HepG2 (cell line): ENCODE results near the gene HCRTR1. TPM values are rescaled to one million over a fixed set of nuclear protein-coding genes. Genes with fewer than 3 reads are reported as not detected.

ENCODE experiments used
- ATAC-seq: fragments of 200-7000 bp; cut with Tn5 transposase; 3 replicates; pipeline ENCODE4 v1.9.1; 2020; ENCODE audit warnings: mild to moderate bottlenecking, moderate library complexity
- BruUV-seq: library from RNA; stranded (reverse); fragments of 400-500 nt; replicated peaks from 2 replicates; lab custom pipeline; 2021; lab: Mats Ljungman, UMichigan
- CTCF ChIA-PET: fragments of 300-600 bp; formaldehyde crosslinking; extraction: SDS; loops from one replicate; lab custom pipeline; 2021; ENCODE audit warnings: low total read pairs, inconsistent platforms, low intra/inter-chr PET ratio; lab: Yijun Ruan, JAX
- POLR2A ChIA-PET: fragments of 350-600 bp; sonication (Branson Sonifier 250); formaldehyde crosslinking; loops from one replicate; lab custom pipeline; 2020; ENCODE audit warnings: antibody characterized with exemption, inconsistent platforms; lab: Yijun Ruan, JAX
- DNase-seq: peaks from one replicate; pipeline ENCODE4 v3.0.0-alpha.2; 2015; ENCODE audit warnings: low spot score
- FAIRE-seq: peaks from 3 replicates; lab custom pipeline; 2011; peaks lifted over from hg19 to GRCh38; lab: Jason Lieb, UNC
- H2AFZ ChIP-seq: one replicate; pipeline ENCODE4 v1.6.1; 2011; ENCODE audit warnings: low read length, inconsistent platforms
- H3K27ac ChIP-seq: fragments of 300-600 bp; 3 replicates; pipeline ENCODE4 v1.8.0; 2011; ENCODE audit warnings: mixed run types, mild to moderate bottlenecking, mixed read lengths, low read length, inconsistent platforms; ENCODE audit not compliant: insufficient read depth; ENCODE audit errors: extremely low read length
- H3K27me3 ChIP-seq, 2 experiments: fragments of 200-600 bp in 1 of 2; 2 replicates in 1 of 2; 3 replicates in 1 of 2; pipeline versions ENCODE4 v1.6.0 to v1.8.0; 2011; ENCODE audit warnings: low read length in 2 of 2, mild to moderate bottlenecking in 2 of 2, moderate library complexity in 2 of 2, inconsistent platforms in 1 of 2; ENCODE audit not compliant: insufficient read depth in 2 of 2, control insufficient read depth in 1 of 2
- H3K36me3 ChIP-seq, 2 experiments: fragments of 200-600 bp in 1 of 2; replicated peaks in 1 of 2; 2 replicates in 1 of 2; 3 replicates in 1 of 2; pipeline versions ENCODE4 v1.5.1 to v1.8.0; 2011; ENCODE audit warnings: low read length in 2 of 2, inconsistent platforms in 1 of 2; ENCODE audit not compliant: insufficient read depth in 2 of 2, control insufficient read depth in 1 of 2
- H3K4me1 ChIP-seq: 2 replicates; pipeline ENCODE4 v1.5.1; 2012; ENCODE audit warnings: low read length, inconsistent platforms; ENCODE audit not compliant: insufficient read depth
- H3K4me2 ChIP-seq: 2 replicates; pipeline ENCODE4 v1.6.0; 2011; ENCODE audit warnings: low read depth, low read length, inconsistent platforms
- H3K4me3 ChIP-seq, 3 experiments: fragments of 200-600 bp in 1 of 3; sonication (generic), shearing (Covaris generic) in 1 of 3; replicated peaks in 1 of 3; 2 replicates each; pipeline ENCODE4 v1.5.1; 2011 to 2016; ENCODE audit warnings: low read length in 3 of 3, inconsistent platforms in 2 of 3, low read depth in 2 of 3, mild to moderate bottlenecking in 2 of 3, control low read depth in 1 of 3, mixed read lengths in 1 of 3; ENCODE audit not compliant: insufficient read depth in 1 of 3
- H3K79me2 ChIP-seq: one replicate; pipeline ENCODE4 v1.6.1; 2011; ENCODE audit warnings: low read length, inconsistent platforms; ENCODE audit not compliant: insufficient read depth
- H3K9ac ChIP-seq: 2 replicates; pipeline ENCODE4 v1.6.0; 2011; ENCODE audit warnings: mild to moderate bottlenecking, low read depth, low read length, inconsistent platforms; ENCODE audit not compliant: insufficient read depth
- H3K9me3 ChIP-seq: 2 replicates; pipeline ENCODE4 v1.5.1; 2012; ENCODE audit warnings: mild to moderate bottlenecking, low read length
- H4K20me1 ChIP-seq: 2 replicates; pipeline ENCODE4 v1.6.0; 2011; ENCODE audit warnings: inconsistent platforms, mild to moderate bottlenecking, low read length, moderate library complexity; ENCODE audit not compliant: insufficient read depth
- SOX13 ChIP-seq, 3 experiments: fragments of 450-650 bp in 1 of 3; sonication (generic) in 1 of 3; formaldehyde crosslinking in 1 of 3; IDR thresholded peaks in 2 of 3; conservative IDR thresholded peaks in 1 of 3; 2 replicates each; pipeline versions ENCODE4 v1.5.0 to v1.6.1; 2016 to 2020; ENCODE audit warnings: antibody characterized with exemption in 1 of 3, mild to moderate bottlenecking in 1 of 3, missing compliant biosample characterization in 1 of 3, missing genetic modification reagents in 1 of 3, moderate library complexity in 1 of 3
- SP1 ChIP-seq, 2 experiments: fragments of 450-650 bp in 1 of 2; sonication (generic) in 1 of 2; formaldehyde crosslinking in 1 of 2; IDR thresholded peaks; 2 replicates each; pipeline versions ENCODE4 v1.4.0 to v1.6.1; 2016 to 2020; ENCODE audit warnings: missing genetic modification reagents in 1 of 2
- STAG1 ChIP-seq: sonication (generic); formaldehyde crosslinking; IDR thresholded peaks from 2 replicates; pipeline ENCODE4 v1.4.0; 2020; ENCODE audit warnings: missing genetic modification reagents
- ZFP37 ChIP-seq: sonication (generic); formaldehyde crosslinking; IDR thresholded peaks from 2 replicates; pipeline ENCODE4 v1.4.0; 2020; ENCODE audit warnings: missing genetic modification reagents, borderline replicate concordance
- ZNF616 ChIP-seq: sonication (generic); formaldehyde crosslinking; IDR thresholded peaks from 2 replicates; pipeline ENCODE4 v1.5.0; 2020; ENCODE audit warnings: low read depth, mild to moderate bottlenecking, missing genetic modification reagents
- ZNF644 ChIP-seq: IDR thresholded peaks from 2 replicates; pipeline ENCODE4 v1.6.1; 2016; ENCODE audit warnings: low read depth
- WGBS: methylation state at CpG from one replicate; pipeline ENCODE4 v1.1.6; 2017; ENCODE audit warnings: low lambda C conversion rate; 5-methylcytosine and 5-hydroxymethylcytosine counted together
- in situ Hi-C: cut with HindIII; loops from 2 replicates; pipeline ENCODE4 v1.10.0; 2017; ENCODE audit warnings: low pct_unique_long_range_greater_than_20kb; ENCODE audit not compliant: extremely low pct_ligation_motif_present
- intact Hi-C: fragments of 100-400 bp; cut with micrococcal nuclease; formaldehyde crosslinking; loops from one replicate; pipeline ENCODE4 v1.10.0; 2022; ENCODE audit not compliant: unreplicated experiment
- polyA plus RNA-seq, 8 experiments: library from polyadenylated mRNA; depleted of rRNA in 3 of 8; stranded (reverse) in 7 of 8; unstranded in 1 of 8; fragments of >200 nt; fragmentation: Illumina TruSeq in 4 of 8; extraction: Trizol in 4 of 8; gene quantifications; 2 replicates each; pipeline versions ENCODE4 v1.2.1 to v1.2.3, GENCODE V29; 2011 to 2016; ENCODE audit warnings: low read depth in 4 of 8, missing spikeins in 1 of 8, mixed read lengths in 1 of 8; ENCODE audit not compliant: insufficient read depth in 1 of 8
- total RNA-seq, 5 experiments: library from RNA; depleted of rRNA; stranded (reverse); fragments of >200 nt; fragmentation: Illumina TruSeq; extraction: Trizol; gene quantifications; 2 replicates each; pipeline ENCODE4 v1.2.3, GENCODE V29; 2016; ENCODE audit warnings: low read depth in 1 of 5
- TF ChIP-seq, protein P1 (sequence below): sonication (generic); formaldehyde crosslinking; IDR thresholded peaks from 2 replicates; pipeline ENCODE4 v1.5.1; 2020; ENCODE audit warnings: mild to moderate bottlenecking, missing genetic modification reagents, borderline replicate concordance
- TF ChIP-seq, protein P2 (sequence below): sonication (generic); formaldehyde crosslinking; IDR thresholded peaks from 2 replicates; pipeline ENCODE4 v1.4.0; 2020; ENCODE audit warnings: missing genetic modification reagents

HCRTR1 gene
- total and polyA plus RNA-seq, 2 of the 13 experiments (the other 11 are each of a cell fraction or from before 2014, with no cell fraction given) = not detected

DNA sequence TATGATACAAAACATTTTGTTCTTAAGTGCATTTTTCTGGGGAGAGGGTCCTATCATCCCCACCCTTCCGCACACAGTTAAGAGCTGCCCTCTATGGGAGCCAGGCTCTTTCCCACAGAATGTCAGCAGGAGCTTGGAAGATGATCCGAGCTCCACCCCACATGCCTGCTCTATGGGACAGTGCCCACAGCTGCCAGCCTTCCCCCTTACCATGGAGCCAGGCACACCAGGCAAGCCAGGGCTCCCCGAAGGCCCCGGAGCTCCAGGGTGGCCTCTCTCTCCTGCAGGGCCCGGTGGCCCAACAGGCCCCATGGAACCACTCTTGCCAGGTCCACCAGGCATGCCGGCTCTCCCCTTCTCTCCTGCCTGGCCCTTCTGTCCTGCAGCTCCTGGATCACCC is 37.6 kb downstream of the HCRTR1 start:
- H3K36me3 ChIP-seq = no peaks in the 10 kb centered on the region
- no peaks in the 10 kb centered on the region for H3K27me3 ChIP-seq
- no peaks in the 10 kb centered on the region for H3K79me2 ChIP-seq
- no peak for TF ChIP-seq ZFP37 (CRISPR knock-in tag)
- H3K9me3 ChIP-seq = no peaks in the 10 kb centered on the region
- no peak for FAIRE-seq
- no TSS peak for BruUV-seq
- peaks cover 16% of the 10 kb centered on the region for H3K4me1 ChIP-seq
- in situ Hi-C loops = no loop called here
- H4K20me1 ChIP-seq = no peaks in the 10 kb centered on the region
- intact Hi-C loops = no loop called here
- POLR2A ChIA-PET = no interaction called here
- no peak for ATAC-seq
- no peak overlapping the region for H3K4me3 ChIP-seq
- H3K9ac ChIP-seq = no peak overlapping the region
- WGBS = 94% methylated on average over 2 of the region's 6 CpGs
- H2AFZ ChIP-seq = no peak overlapping the region
- DNase-seq = no peak
- no peak overlapping the region for H3K27ac ChIP-seq
- H3K4me2 ChIP-seq = no peak overlapping the region
- CTCF ChIA-PET = no interaction called here

DNA sequence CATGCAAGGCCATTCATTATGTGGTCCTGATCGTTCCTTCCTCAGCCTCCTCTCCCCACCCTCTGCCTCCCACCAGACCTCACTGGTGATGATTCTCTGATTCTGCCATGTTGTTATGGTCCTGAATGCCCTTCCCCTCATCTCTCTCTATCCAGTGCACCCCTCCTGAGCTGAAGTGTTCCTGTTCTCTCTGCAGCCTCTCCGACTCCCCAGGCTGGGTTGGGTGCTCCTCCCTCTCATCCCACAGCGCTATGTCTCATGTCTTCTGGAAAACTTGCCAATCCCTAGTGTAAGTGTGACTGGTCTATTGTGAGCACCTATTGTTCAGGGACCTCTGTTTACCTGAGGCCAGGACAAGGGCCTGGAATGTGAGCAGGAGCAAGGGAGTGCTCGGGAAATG is 38.3 kb downstream of the HCRTR1 start:
- no peak overlapping the region for H3K4me2 ChIP-seq
- CTCF ChIA-PET = no interaction called here
- no peak overlapping the region for H2AFZ ChIP-seq
- DNase-seq (no peak), FAIRE-seq (no peak), ATAC-seq (no peak)
- H3K9ac ChIP-seq = no peak overlapping the region
- no peak for TF ChIP-seq STAG1 (CRISPR knock-in tag)
- TF ChIP-seq, protein P1, sequence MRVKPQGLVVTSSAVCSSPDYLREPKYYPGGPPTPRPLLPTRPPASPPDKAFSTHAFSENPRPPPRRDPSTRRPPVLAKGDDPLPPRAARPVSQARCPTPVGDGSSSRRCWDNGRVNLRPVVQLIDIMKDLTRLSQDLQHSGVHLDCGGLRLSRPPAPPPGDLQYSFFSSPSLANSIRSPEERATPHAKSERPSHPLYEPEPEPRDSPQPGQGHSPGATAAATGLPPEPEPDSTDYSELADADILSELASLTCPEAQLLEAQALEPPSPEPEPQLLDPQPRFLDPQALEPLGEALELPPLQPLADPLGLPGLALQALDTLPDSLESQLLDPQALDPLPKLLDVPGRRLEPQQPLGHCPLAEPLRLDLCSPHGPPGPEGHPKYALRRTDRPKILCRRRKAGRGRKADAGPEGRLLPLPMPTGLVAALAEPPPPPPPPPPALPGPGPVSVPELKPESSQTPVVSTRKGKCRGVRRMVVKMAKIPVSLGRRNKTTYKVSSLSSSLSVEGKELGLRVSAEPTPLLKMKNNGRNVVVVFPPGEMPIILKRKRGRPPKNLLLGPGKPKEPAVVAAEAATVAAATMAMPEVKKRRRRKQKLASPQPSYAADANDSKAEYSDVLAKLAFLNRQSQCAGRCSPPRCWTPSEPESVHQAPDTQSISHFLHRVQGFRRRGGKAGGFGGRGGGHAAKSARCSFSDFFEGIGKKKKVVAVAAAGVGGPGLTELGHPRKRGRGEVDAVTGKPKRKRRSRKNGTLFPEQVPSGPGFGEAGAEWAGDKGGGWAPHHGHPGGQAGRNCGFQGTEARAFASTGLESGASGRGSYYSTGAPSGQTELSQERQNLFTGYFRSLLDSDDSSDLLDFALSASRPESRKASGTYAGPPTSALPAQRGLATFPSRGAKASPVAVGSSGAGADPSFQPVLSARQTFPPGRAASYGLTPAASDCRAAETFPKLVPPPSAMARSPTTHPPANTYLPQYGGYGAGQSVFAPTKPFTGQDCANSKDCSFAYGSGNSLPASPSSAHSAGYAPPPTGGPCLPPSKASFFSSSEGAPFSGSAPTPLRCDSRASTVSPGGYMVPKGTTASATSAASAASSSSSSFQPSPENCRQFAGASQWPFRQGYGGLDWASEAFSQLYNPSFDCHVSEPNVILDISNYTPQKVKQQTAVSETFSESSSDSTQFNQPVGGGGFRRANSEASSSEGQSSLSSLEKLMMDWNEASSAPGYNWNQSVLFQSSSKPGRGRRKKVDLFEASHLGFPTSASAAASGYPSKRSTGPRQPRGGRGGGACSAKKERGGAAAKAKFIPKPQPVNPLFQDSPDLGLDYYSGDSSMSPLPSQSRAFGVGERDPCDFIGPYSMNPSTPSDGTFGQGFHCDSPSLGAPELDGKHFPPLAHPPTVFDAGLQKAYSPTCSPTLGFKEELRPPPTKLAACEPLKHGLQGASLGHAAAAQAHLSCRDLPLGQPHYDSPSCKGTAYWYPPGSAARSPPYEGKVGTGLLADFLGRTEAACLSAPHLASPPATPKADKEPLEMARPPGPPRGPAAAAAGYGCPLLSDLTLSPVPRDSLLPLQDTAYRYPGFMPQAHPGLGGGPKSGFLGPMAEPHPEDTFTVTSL (CRISPR knock-in tag) = no peak
- no peak for TF ChIP-seq ZNF644
- TF ChIP-seq ZNF616 (CRISPR knock-in tag) = no peak
- TF ChIP-seq SP1 (IDR thresholded peaks at IDR 0.05) = no peak
- TF ChIP-seq SP1 (CRISPR knock-in tag; IDR thresholded peaks at IDR 0.05) = no peak
- TF ChIP-seq, protein P2, sequence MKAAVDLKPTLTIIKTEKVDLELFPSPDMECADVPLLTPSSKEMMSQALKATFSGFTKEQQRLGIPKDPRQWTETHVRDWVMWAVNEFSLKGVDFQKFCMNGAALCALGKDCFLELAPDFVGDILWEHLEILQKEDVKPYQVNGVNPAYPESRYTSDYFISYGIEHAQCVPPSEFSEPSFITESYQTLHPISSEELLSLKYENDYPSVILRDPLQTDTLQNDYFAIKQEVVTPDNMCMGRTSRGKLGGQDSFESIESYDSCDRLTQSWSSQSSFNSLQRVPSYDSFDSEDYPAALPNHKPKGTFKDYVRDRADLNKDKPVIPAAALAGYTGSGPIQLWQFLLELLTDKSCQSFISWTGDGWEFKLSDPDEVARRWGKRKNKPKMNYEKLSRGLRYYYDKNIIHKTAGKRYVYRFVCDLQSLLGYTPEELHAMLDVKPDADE (CRISPR knock-in tag) = no peak
- TF ChIP-seq SOX13 (IDR thresholded peaks at IDR 0.05) = no peak
- 0 out of 4 replicates have a peak, but pooled peaks of 1 of the 2 experiments have one; percentile 21 for TF ChIP-seq SOX13 (CRISPR knock-in tag; conservative IDR thresholded peaks at IDR 0.05 in 1 of 2, IDR thresholded peaks at IDR 0.05 in 1 of 2)
- POLR2A ChIA-PET = interaction anchor here (0.6 kb wide), 1 partner anchor 11 kb away, joined by 5 read pairs; the partner anchor contains the start of gene PEF1
- H3K4me3 ChIP-seq = no peak overlapping the region
- no peaks in the 10 kb centered on the region for H3K36me3 ChIP-seq
- intact Hi-C loops (no loop called here), in situ Hi-C loops (no loop called here)
- H3K4me1 ChIP-seq = peaks cover 12% of the 10 kb centered on the region
- BruUV-seq = no TSS peak
- no peaks in the 10 kb centered on the region for H3K9me3 ChIP-seq
- H3K27ac ChIP-seq = no peak overlapping the region
- no peaks in the 10 kb centered on the region for H3K79me2 ChIP-seq
- WGBS = 94% methylated on average over 4 of the region's 4 CpGs
- H4K20me1 ChIP-seq = no peaks in the 10 kb centered on the region
- no peaks in the 10 kb centered on the region for H3K27me3 ChIP-seq
